ENCODE measurements around the gene PRKAG2.

DNA sequence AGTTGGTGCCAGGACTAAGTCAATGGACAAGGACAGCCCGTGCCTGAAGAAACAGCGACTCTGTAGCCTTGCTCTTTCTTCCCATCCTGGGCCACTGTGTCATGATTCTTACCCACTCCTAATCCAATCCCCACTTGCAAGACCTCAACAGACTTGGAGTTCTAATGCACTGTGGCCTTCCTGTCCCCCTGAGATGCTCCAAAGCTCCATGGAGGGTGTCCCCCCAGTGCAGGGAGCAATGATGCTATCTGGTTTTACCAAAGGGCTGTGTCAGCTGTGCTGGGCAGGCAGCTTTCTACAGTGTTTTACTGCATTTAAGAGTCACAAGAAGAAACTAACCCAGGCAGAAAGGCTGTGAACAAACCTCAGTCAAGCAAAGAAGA lies 108.1 kb downstream of the PRKAG2 start:
- TF ChIP-seq, protein P1, sequence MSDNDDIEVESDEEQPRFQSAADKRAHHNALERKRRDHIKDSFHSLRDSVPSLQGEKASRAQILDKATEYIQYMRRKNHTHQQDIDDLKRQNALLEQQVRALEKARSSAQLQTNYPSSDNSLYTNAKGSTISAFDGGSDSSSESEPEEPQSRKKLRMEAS (IDR thresholded peaks at IDR 0.05; ENCODE audit: low read depth, low read length), result no peak
- no peak for TF ChIP-seq MYC (IDR thresholded peaks at IDR 0.05; ENCODE audit: low read depth, low read length)
- TF ChIP-seq, protein P2, sequence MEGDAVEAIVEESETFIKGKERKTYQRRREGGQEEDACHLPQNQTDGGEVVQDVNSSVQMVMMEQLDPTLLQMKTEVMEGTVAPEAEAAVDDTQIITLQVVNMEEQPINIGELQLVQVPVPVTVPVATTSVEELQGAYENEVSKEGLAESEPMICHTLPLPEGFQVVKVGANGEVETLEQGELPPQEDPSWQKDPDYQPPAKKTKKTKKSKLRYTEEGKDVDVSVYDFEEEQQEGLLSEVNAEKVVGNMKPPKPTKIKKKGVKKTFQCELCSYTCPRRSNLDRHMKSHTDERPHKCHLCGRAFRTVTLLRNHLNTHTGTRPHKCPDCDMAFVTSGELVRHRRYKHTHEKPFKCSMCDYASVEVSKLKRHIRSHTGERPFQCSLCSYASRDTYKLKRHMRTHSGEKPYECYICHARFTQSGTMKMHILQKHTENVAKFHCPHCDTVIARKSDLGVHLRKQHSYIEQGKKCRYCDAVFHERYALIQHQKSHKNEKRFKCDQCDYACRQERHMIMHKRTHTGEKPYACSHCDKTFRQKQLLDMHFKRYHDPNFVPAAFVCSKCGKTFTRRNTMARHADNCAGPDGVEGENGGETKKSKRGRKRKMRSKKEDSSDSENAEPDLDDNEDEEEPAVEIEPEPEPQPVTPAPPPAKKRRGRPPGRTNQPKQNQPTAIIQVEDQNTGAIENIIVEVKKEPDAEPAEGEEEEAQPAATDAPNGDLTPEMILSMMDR (IDR thresholded peaks at IDR 0.05; ENCODE audit: low read depth, low read length), result no peak

Data from NB4 (cell line).